ENCODE measurements around the gene FAM25C. TPM values are rescaled to one million over a fixed set of nuclear protein-coding genes. Genes with fewer than 3 reads are reported as not detected.
"Not testable (repeated sequence)": the region's sequence is repeated elsewhere in the genome, so short reads cannot be mapped to it uniquely, and the experiment has no call there.

Gene FAM25C
- total RNA-seq = not detected in 2 replicates

DNA sequence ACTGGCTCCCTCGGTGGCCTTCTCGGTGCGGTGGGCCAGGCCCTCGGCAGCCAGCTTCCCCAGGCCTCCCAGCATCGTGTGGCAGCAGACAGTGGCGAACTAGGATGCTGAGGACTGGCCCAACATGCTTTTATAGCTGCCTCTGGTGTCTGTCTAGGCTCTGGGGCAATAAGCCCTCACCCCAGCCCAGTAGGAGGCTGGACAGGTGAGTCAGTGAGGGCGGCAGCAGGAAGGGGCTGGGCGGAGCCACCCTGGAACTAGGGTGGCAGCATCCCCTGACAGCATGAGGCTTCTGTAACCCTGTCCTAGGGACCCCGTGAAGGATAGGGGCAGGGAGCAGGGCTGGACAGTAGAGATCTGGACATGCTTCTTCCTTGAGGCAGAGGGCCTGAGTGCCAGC is at the start of gene FAM25C:
Gene FAM25C (minus strand): TSS at position 101 of the 400 bp plus-strand sequence. CDS start 26 bp downstream, at position 75.
- DNase-seq (ENCODE audit: extremely low read depth, low read depth, low spot score) = not testable (repeated sequence)

DNA sequence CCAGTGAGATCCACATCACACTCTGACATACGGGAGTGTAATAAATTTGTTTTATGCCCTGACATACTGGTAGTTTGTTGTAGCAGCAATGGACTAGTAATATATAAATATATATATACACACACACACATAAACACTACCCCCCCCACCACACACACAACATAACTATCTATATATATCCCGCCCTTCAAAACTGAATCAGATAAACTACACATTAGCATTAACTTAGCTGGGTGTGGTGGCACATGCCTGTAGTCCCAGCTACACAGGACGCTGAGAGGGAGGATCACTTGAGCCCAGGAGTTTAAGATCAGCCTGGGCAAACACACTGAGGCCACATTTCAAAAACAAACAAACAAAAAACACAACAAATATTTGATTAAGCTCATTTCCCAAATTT is 45.0 kb upstream of the FAM25C start:
- DNase-seq (ENCODE audit: extremely low read depth, low read depth, low spot score) = not testable (repeated sequence)

GRCh38 chr10:48031390-48031789 is 31.8 kb upstream of the FAM25C start:
- not testable (repeated sequence) for DNase-seq (ENCODE audit: extremely low read depth, low read depth, low spot score)

- not testable (repeated sequence) for DNase-seq (ENCODE audit: extremely low read depth, low read depth, low spot score)
Measured at GRCh38 chr10:48002306-48002705, 2.7 kb upstream of the FAM25C start.

GRCh38 chr10:47994045-47994444 is 5.5 kb downstream of the FAM25C start:
- not testable (repeated sequence) for DNase-seq (ENCODE audit: extremely low read depth, low read depth, low spot score)

DNA sequence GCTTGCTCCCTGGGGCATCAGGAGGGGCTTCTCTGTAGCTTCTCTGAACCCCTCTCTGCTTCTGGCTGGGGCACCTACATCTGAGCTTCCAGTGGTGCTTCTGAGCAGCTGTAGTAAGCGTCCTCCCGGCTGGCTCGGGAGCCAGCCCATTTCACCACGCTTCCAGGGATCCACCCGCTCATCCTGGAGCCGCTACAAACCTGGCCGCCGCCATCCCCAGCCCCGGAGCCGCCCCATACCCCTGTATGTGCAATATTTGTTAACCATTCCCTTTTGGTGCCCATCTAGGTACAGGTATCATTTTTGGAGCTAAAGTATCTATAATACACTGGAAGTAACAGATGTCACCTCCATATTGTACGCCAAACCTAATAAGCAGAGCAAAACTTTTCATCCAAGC is 7.0 kb downstream of the FAM25C start:
- DNase-seq (ENCODE audit: extremely low read depth, low read depth, low spot score) = not testable (repeated sequence)

GRCh38 chr10:47991706-47992105 is 7.9 kb downstream of the FAM25C start:
- DNase-seq (ENCODE audit: extremely low read depth, low read depth, low spot score) = not testable (repeated sequence)

DNA sequence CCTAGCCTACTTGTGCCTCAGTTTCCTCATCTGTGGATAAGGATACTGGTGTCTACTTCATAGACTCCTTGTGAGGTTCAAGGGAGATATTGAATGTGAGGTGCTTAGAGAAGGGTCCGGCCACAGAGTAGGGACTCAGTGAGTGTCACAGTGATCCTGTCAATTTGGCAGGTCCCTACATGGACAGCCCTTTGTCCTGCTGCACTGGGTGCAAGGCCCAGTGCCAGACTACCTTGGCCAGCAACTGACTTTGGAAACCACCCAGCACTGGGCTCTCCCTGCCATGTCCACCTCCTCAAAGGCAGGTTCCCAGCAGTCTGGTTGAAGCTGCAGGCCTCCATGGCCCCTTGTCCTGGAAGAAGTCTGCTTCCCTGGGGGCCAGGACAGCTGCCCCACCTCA is 9.5 kb downstream of the FAM25C start:
- not testable (repeated sequence) for DNase-seq (ENCODE audit: extremely low read depth, low read depth, low spot score)

- not testable (repeated sequence) for DNase-seq (ENCODE audit: extremely low read depth, low read depth, low spot score)
Measured at GRCh38 chr10:47989542-47989950, 10.0 kb downstream of the FAM25C start.

GRCh38 chr10:47988718-47989541 is 10.7 kb downstream of the FAM25C start:
- not testable (repeated sequence) for DNase-seq (ENCODE audit: extremely low read depth, low read depth, low spot score)

DNA sequence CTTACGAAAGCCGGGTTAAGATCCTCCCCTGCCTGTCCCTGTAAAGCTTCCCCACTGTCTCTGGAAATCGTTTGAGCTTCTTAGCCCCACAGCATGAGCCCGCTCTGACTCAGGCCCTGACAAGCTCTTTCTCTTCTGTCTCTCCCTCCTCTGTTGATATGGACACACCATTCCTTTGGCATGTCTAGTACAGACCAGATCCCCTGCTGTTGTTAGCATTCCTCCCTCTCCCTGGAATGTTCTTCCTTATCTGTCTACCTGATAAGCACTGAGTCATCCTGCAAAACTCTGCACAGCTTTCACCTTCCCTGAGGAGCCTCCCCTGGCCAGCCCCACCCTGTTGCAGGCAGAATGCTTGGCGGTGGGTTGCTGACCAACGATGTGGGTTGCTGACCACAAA is 11.6 kb downstream of the FAM25C start:
- DNase-seq (ENCODE audit: extremely low read depth, low read depth, low spot score) = not testable (repeated sequence)

GRCh38 chr10:47986413-47987230 is 13.0 kb downstream of the FAM25C start:
- not testable (repeated sequence) for DNase-seq (ENCODE audit: extremely low read depth, low read depth, low spot score)

GRCh38 chr10:47975409-47975808 is 24.2 kb downstream of the FAM25C start:
- not testable (repeated sequence) for DNase-seq (ENCODE audit: extremely low read depth, low read depth, low spot score)

DNA sequence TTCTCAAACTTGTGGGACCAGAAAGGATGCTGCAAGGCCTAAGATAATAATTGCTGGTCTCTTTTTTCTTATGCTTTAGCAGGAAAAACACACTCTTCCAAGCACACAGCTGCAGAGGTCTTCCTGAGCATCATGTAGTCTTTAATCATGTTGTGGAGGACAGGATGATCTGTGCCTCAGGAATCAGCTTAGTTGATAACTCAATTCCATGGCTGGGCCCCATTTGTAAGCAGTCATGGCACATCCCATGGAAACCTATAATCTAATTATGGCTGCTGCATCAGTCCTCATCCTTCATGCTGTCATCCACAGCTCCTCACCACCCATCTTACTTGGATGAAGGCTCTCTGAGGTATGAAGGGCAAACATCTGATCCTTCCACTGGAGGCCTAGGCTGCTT is 26.5 kb downstream of the FAM25C start:
- not testable (repeated sequence) for DNase-seq (ENCODE audit: extremely low read depth, low read depth, low spot score)

DNA sequence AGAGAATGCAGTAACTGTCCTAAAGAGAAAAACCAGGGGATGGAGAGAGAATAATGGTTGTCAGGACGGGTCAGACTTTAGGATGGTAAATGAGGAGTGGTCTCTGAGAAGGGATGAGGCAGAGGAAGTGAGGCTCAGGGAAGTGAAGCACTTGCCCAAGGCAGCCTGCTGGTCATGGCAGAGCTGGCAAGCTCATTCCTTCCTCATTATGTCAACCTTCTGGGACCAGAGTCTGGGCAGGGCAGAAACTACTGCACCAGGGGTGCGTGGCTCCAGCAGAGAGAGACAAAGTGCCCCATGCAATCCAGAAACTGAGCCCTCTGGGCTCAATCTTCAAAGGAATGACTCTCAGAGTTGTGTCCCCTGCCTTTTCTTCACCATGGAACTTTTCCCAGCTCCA is 27.5 kb downstream of the FAM25C start:
- DNase-seq (ENCODE audit: extremely low read depth, low read depth, low spot score) = not testable (repeated sequence)

GRCh38 chr10:47971598-47971997 is 28.0 kb downstream of the FAM25C start:
- DNase-seq (ENCODE audit: extremely low read depth, low read depth, low spot score) = not testable (repeated sequence)

DNA sequence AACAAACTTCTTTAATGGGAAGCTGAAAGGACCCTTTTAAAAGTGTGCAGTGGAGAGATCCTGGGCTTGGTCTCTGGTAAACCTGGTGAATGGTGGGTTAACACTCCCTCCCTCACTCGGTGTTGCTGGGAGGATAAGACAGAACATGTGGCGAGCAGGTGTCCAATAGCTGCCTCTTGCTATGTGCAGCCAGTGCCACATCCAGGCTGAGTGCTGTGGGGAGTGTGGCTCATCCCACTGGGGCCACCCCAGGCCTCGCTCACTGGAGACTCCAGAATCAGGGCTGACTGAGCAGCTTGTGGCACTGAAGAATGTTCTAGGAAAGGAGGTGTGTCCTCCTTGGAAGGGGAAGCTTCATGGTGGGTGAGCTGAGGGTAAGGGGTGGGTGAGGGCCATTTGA is 29.5 kb downstream of the FAM25C start:
- DNase-seq (ENCODE audit: extremely low read depth, low read depth, low spot score) = not testable (repeated sequence)

- not testable (repeated sequence) for DNase-seq (ENCODE audit: extremely low read depth, low read depth, low spot score)
Measured at GRCh38 chr10:47968988-47969387, 30.6 kb downstream of the FAM25C start.

DNA sequence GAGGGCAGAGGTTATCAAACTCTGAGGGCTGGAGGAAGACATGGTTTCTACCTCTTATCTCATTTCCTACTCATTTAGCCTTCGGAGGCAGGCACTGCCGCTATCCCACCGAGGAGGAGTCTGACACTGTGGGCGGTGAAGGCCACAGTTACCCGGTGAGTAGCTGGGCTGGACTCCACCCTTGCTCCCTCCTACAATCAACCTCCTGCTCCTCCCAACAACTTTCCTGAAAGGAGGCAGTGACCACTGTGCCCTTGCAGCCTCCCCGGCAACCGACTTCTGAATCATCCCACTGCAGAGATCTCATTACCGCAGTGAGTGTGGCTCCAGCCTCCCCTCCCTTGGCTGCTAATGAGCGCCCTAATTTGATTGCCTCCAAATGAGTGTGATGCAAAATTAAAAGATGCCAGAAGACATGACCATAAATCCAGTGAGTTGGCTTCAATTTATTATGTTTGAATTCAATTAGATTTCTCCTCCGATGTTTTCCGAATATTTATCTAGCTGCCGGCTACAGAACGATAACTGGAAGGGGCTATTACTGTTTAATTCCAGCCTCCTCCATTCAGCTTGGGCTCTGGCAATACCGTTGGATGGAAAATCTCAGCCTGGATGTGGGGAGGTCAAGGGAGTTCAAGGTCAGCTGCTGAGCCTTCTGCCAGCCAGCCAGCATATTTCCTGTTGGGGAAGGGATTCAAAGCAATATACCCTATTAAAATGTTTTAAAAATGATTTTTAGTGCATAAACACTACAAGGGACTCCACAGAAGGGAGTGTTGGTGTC is 35.1 kb downstream of the FAM25C start:
- DNase-seq (ENCODE audit: extremely low read depth, low read depth, low spot score) = not testable (repeated sequence)

- DNase-seq (ENCODE audit: extremely low read depth, low read depth, low spot score) = not testable (repeated sequence)
Measured at GRCh38 chr10:47962785-47963184, 36.8 kb downstream of the FAM25C start.

GRCh38 chr10:47960699-47961098 is 38.9 kb downstream of the FAM25C start:
- DNase-seq (ENCODE audit: extremely low read depth, low read depth, low spot score) = not testable (repeated sequence)

All from glomerular endothelial cell (primary cell).